ENCODE measurements around the gene BLACAT1.

Gene BLACAT1

GRCh38 chr1:205455581-205456382 lies at the start of gene BLACAT1:
TSS of gene BLACAT1 (minus strand) at chr1:205456045.
- no peak for TF ChIP-seq ZNF274 (IDR thresholded peaks at IDR 0.05; ENCODE audit: low read depth, low read length)
- H3K4me3 ChIP-seq (ENCODE audit: low read length), result no peak within 1 kb of the TSS

GRCh38 chr1:205505076-205505729 lies 49.4 kb upstream of the BLACAT1 start:
- no peak for TF ChIP-seq ZNF274 (IDR thresholded peaks at IDR 0.05; ENCODE audit: low read depth, low read length)
- peak overlapping the region; percentile 33; the same call in 1 of the 2 replicates for H3K4me3 ChIP-seq (ENCODE audit: low read length)

GRCh38 chr1:205504311-205505075 lies 48.6 kb upstream of the BLACAT1 start, which contains the start of gene CDK18:
TSS of gene CDK18 (plus strand) at chr1:205504669. CDS start at chr1:205523168, 18,499 bp downstream.
- peak within 1 kb of the TSS; percentile 33 for H3K4me3 ChIP-seq (ENCODE audit: low read length)
- no peak for TF ChIP-seq ZNF274 (IDR thresholded peaks at IDR 0.05; ENCODE audit: low read depth, low read length)

- no peak for TF ChIP-seq ZNF274 (IDR thresholded peaks at IDR 0.05; ENCODE audit: low read depth, low read length)
Observed at GRCh38 chr1:205502992-205503391, 47.1 kb upstream of the BLACAT1 start.

GRCh38 chr1:205502111-205502810 lies 46.4 kb upstream of the BLACAT1 start:
- TF ChIP-seq ZNF274 (IDR thresholded peaks at IDR 0.05; ENCODE audit: low read depth, low read length), result no peak
- no peak overlapping the region for H3K4me3 ChIP-seq (ENCODE audit: low read length)

More at GRCh38 chr1:205502992-205503391, 47.1 kb upstream of the BLACAT1 start:
- no peak overlapping the region for H3K4me3 ChIP-seq (ENCODE audit: low read length)

GRCh38 chr1:205500240-205501233 lies 44.7 kb upstream of the BLACAT1 start:
- H3K4me3 ChIP-seq (ENCODE audit: low read length), result no peak overlapping the region
- TF ChIP-seq ZNF274 (IDR thresholded peaks at IDR 0.05; ENCODE audit: low read depth, low read length), result no peak

- TF ChIP-seq ZNF274 (IDR thresholded peaks at IDR 0.05; ENCODE audit: low read depth, low read length), result no peak
- H3K4me3 ChIP-seq (ENCODE audit: low read length), result no peak overlapping the region
Observed at GRCh38 chr1:205499789-205500188, 43.9 kb upstream of the BLACAT1 start.

- no peak overlapping the region for H3K4me3 ChIP-seq (ENCODE audit: low read length)
- no peak for TF ChIP-seq ZNF274 (IDR thresholded peaks at IDR 0.05; ENCODE audit: low read depth, low read length)
Observed at GRCh38 chr1:205497351-205497750, 41.5 kb upstream of the BLACAT1 start.

GRCh38 chr1:205496661-205497060 lies 40.8 kb upstream of the BLACAT1 start:
- no peak for TF ChIP-seq ZNF274 (IDR thresholded peaks at IDR 0.05; ENCODE audit: low read depth, low read length)
- H3K4me3 ChIP-seq (ENCODE audit: low read length), result no peak overlapping the region

- H3K4me3 ChIP-seq (ENCODE audit: low read length), result no peak overlapping the region
- no peak for TF ChIP-seq ZNF274 (IDR thresholded peaks at IDR 0.05; ENCODE audit: low read depth, low read length)
Observed at GRCh38 chr1:205495237-205495823, 39.5 kb upstream of the BLACAT1 start.

- no peak for TF ChIP-seq ZNF274 (IDR thresholded peaks at IDR 0.05; ENCODE audit: low read depth, low read length)
- no peak overlapping the region for H3K4me3 ChIP-seq (ENCODE audit: low read length)
Observed at GRCh38 chr1:205494115-205494514, 38.3 kb upstream of the BLACAT1 start.

All from GM08714 (cell line).